ENCODE results near the gene ZNF593. TPM values are rescaled to one million over a fixed set of nuclear protein-coding genes. Genes with fewer than 3 reads are reported as not detected.

ZNF593 gene
- total and polyA plus RNA-seq, 9 of the 15 experiments (the other 6 are each of a cell fraction or from before 2014, with no cell fraction given): 9.8 to 334 (median 48.2) TPM

DNA sequence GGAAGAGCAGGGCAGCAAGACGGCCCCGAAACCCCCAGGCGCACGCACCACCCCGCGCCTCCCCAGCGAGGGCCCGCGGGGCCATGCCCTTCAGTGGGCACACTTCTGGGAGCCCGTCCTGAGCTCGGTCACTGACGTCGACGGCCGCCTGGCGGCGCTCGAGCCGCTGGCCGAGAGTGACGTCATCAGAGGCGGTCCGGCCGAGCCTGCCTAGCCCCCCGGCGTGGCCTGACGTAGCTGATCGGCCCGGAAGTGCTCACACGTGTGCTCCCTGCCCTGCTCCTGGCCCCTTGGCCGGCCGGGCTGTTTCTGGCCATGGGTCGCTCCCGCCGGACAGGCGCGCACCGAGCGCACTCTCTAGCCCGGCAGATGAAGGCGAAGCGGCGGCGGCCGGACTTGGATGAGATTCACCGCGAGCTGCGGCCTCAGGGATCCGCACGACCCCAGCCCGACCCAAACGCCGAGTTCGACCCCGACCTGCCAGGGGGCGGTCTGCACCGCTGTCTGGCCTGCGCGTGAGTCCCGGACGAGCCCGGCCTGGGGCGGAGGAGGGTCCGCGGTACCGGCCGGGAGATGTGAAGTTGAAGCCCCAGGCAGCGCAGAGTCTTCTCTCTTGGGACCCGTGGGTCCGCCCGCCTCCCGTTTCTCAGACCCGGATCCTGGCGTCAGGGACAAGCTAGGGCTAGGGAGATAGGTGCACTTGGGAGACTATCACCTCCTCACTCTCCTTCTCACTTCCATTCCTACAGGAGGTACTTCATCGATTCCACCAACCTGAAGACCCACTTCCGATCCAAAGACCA lies at the start of gene ZNF593 (continued):
- TF ChIP-seq CBX3 (IDR thresholded peaks at IDR 0.05; ENCODE audit: borderline replicate concordance in 1 of 2, low read length in 2 of 2) (peak in 1 of 2 experiments; percentile 62; a peak in 1 of 3 replicates), TAF7 (tag; IDR thresholded peaks at IDR 0.05) (peak; percentile 63; the same call in 1 of the 2 replicates), RBM39 (optimal IDR thresholded peaks at IDR 0.05; ENCODE audit: low read depth, low read length) (no peak), SP1 (CRISPR knock-in tag; IDR thresholded peaks at IDR 0.05) (peak; percentile 98), BRD9 (IDR thresholded peaks at IDR 0.05; ENCODE audit: low read depth, partially characterized antibody) (no peak)
- TF ChIP-seq, protein P1, sequence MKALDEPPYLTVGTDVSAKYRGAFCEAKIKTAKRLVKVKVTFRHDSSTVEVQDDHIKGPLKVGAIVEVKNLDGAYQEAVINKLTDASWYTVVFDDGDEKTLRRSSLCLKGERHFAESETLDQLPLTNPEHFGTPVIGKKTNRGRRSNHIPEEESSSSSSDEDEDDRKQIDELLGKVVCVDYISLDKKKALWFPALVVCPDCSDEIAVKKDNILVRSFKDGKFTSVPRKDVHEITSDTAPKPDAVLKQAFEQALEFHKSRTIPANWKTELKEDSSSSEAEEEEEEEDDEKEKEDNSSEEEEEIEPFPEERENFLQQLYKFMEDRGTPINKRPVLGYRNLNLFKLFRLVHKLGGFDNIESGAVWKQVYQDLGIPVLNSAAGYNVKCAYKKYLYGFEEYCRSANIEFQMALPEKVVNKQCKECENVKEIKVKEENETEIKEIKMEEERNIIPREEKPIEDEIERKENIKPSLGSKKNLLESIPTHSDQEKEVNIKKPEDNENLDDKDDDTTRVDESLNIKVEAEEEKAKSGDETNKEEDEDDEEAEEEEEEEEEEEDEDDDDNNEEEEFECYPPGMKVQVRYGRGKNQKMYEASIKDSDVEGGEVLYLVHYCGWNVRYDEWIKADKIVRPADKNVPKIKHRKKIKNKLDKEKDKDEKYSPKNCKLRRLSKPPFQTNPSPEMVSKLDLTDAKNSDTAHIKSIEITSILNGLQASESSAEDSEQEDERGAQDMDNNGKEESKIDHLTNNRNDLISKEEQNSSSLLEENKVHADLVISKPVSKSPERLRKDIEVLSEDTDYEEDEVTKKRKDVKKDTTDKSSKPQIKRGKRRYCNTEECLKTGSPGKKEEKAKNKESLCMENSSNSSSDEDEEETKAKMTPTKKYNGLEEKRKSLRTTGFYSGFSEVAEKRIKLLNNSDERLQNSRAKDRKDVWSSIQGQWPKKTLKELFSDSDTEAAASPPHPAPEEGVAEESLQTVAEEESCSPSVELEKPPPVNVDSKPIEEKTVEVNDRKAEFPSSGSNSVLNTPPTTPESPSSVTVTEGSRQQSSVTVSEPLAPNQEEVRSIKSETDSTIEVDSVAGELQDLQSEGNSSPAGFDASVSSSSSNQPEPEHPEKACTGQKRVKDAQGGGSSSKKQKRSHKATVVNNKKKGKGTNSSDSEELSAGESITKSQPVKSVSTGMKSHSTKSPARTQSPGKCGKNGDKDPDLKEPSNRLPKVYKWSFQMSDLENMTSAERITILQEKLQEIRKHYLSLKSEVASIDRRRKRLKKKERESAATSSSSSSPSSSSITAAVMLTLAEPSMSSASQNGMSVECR (CRISPR knock-in tag; IDR thresholded peaks at IDR 0.05): peak; percentile 100
- TF ChIP-seq, protein P2, sequence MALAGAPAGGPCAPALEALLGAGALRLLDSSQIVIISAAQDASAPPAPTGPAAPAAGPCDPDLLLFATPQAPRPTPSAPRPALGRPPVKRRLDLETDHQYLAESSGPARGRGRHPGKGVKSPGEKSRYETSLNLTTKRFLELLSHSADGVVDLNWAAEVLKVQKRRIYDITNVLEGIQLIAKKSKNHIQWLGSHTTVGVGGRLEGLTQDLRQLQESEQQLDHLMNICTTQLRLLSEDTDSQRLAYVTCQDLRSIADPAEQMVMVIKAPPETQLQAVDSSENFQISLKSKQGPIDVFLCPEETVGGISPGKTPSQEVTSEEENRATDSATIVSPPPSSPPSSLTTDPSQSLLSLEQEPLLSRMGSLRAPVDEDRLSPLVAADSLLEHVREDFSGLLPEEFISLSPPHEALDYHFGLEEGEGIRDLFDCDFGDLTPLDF (CRISPR knock-in tag; IDR thresholded peaks at IDR 0.05): peak; percentile 83
- TF ChIP-seq, protein P3, sequence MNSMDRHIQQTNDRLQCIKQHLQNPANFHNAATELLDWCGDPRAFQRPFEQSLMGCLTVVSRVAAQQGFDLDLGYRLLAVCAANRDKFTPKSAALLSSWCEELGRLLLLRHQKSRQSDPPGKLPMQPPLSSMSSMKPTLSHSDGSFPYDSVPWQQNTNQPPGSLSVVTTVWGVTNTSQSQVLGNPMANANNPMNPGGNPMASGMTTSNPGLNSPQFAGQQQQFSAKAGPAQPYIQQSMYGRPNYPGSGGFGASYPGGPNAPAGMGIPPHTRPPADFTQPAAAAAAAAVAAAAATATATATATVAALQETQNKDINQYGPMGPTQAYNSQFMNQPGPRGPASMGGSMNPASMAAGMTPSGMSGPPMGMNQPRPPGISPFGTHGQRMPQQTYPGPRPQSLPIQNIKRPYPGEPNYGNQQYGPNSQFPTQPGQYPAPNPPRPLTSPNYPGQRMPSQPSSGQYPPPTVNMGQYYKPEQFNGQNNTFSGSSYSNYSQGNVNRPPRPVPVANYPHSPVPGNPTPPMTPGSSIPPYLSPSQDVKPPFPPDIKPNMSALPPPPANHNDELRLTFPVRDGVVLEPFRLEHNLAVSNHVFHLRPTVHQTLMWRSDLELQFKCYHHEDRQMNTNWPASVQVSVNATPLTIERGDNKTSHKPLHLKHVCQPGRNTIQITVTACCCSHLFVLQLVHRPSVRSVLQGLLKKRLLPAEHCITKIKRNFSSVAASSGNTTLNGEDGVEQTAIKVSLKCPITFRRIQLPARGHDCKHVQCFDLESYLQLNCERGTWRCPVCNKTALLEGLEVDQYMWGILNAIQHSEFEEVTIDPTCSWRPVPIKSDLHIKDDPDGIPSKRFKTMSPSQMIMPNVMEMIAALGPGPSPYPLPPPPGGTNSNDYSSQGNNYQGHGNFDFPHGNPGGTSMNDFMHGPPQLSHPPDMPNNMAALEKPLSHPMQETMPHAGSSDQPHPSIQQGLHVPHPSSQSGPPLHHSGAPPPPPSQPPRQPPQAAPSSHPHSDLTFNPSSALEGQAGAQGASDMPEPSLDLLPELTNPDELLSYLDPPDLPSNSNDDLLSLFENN (IDR thresholded peaks at IDR 0.05; ENCODE audit: low read depth in 2 of 2, low read length in 2 of 2): 0 out of 4 replicates have a peak, but pooled peaks of 1 of the 2 experiments have one; percentile 33
- TF ChIP-seq, protein P4, sequence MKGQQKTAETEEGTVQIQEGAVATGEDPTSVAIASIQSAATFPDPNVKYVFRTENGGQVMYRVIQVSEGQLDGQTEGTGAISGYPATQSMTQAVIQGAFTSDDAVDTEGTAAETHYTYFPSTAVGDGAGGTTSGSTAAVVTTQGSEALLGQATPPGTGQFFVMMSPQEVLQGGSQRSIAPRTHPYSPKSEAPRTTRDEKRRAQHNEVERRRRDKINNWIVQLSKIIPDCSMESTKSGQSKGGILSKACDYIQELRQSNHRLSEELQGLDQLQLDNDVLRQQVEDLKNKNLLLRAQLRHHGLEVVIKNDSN (CRISPR knock-in tag; IDR thresholded peaks at IDR 0.05): peak; percentile 85
- TF ChIP-seq, protein P5, sequence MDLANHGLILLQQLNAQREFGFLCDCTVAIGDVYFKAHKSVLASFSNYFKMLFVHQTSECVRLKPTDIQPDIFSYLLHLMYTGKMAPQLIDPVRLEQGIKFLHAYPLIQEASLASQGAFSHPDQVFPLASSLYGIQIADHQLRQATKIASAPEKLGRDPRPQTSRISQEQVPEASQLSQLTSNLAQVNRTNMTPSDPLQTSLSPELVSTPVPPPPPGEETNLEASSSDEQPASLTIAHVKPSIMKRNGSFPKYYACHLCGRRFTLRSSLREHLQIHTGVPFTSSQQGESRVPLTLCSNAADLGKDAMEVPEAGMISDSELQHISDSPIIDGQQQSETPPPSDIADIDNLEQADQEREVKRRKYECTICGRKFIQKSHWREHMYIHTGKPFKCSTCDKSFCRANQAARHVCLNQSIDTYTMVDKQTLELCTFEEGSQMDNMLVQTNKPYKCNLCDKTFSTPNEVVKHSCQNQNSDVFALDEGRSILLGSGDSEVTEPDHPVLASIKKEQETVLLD (IDR thresholded peaks at IDR 0.05): no peak
- TF ChIP-seq, protein P6, sequence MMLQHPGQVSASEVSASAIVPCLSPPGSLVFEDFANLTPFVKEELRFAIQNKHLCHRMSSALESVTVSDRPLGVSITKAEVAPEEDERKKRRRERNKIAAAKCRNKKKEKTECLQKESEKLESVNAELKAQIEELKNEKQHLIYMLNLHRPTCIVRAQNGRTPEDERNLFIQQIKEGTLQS (IDR thresholded peaks at IDR 0.05): peak; percentile 100
- TF ChIP-seq, protein P6 (CRISPR knock-in tag; conservative IDR thresholded peaks at IDR 0.05): peak; percentile 99
